ENCODE data around the gene NRXN3.

GRCh38 chr14:78997811-78998210 lies 827.6 kb downstream of the NRXN3 start:
- TF ChIP-seq, protein P1, sequence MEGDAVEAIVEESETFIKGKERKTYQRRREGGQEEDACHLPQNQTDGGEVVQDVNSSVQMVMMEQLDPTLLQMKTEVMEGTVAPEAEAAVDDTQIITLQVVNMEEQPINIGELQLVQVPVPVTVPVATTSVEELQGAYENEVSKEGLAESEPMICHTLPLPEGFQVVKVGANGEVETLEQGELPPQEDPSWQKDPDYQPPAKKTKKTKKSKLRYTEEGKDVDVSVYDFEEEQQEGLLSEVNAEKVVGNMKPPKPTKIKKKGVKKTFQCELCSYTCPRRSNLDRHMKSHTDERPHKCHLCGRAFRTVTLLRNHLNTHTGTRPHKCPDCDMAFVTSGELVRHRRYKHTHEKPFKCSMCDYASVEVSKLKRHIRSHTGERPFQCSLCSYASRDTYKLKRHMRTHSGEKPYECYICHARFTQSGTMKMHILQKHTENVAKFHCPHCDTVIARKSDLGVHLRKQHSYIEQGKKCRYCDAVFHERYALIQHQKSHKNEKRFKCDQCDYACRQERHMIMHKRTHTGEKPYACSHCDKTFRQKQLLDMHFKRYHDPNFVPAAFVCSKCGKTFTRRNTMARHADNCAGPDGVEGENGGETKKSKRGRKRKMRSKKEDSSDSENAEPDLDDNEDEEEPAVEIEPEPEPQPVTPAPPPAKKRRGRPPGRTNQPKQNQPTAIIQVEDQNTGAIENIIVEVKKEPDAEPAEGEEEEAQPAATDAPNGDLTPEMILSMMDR (IDR thresholded peaks at IDR 0.05; ENCODE audit: low read depth, low read length, missing input control) = no peak
- TF ChIP-seq NR2F2 (IDR thresholded peaks at IDR 0.05) = no peak
- TF ChIP-seq TAF1 (conservative IDR thresholded peaks at IDR 0.05) = no peak
- TF ChIP-seq RAD21 (IDR thresholded peaks at IDR 0.05) = no peak
- no peak for TF ChIP-seq SP1 (IDR thresholded peaks at IDR 0.05)
- TF ChIP-seq, protein P2, sequence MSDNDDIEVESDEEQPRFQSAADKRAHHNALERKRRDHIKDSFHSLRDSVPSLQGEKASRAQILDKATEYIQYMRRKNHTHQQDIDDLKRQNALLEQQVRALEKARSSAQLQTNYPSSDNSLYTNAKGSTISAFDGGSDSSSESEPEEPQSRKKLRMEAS (IDR thresholded peaks at IDR 0.05) = no peak
- TF ChIP-seq, protein P3, sequence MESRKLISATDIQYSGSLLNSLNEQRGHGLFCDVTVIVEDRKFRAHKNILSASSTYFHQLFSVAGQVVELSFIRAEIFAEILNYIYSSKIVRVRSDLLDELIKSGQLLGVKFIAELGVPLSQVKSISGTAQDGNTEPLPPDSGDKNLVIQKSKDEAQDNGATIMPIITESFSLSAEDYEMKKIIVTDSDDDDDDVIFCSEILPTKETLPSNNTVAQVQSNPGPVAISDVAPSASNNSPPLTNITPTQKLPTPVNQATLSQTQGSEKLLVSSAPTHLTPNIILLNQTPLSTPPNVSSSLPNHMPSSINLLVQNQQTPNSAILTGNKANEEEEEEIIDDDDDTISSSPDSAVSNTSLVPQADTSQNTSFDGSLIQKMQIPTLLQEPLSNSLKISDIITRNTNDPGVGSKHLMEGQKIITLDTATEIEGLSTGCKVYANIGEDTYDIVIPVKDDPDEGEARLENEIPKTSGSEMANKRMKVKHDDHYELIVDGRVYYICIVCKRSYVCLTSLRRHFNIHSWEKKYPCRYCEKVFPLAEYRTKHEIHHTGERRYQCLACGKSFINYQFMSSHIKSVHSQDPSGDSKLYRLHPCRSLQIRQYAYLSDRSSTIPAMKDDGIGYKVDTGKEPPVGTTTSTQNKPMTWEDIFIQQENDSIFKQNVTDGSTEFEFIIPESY (IDR thresholded peaks at IDR 0.05) = no peak
- TF ChIP-seq REST (IDR thresholded peaks at IDR 0.05) = no peak
- TF ChIP-seq ATF3 (IDR thresholded peaks at IDR 0.05) = no peak
- no peak for TF ChIP-seq JUND (IDR thresholded peaks at IDR 0.05)
- no peak for TF ChIP-seq YY1 (IDR thresholded peaks at IDR 0.05)
- no peak for TF ChIP-seq GABPA (IDR thresholded peaks at IDR 0.05 in 1 of 2, conservative IDR thresholded peaks at IDR 0.05 in 1 of 2)
- TF ChIP-seq EGR1 (IDR thresholded peaks at IDR 0.05; ENCODE audit: low read depth in 2 of 2) = no peak
